Mononuclear cell (primary cell): Measurements from ENCODE around the gene IPPK. TPM values are rescaled to one million over a fixed set of nuclear protein-coding genes. Genes with fewer than 3 reads are reported as not detected.

ENCODE experiments used
- H3K27me3 ChIP-seq: 2 replicates; pipeline ENCODE4 v1.6.0; 2011; ENCODE audit warnings: low read length, control low read depth; ENCODE audit not compliant: insufficient read depth
- H3K4me1 ChIP-seq: 2 replicates; pipeline ENCODE4 v1.5.1; 2011; ENCODE audit warnings: mild to moderate bottlenecking, low read length, control low read depth; ENCODE audit not compliant: insufficient read depth
- H3K4me3 ChIP-seq: 2 replicates; pipeline ENCODE4 v1.5.1; 2011; ENCODE audit warnings: mild to moderate bottlenecking, low read length, moderate library complexity
- H3K9me3 ChIP-seq: 2 replicates; pipeline ENCODE4 v1.5.1; 2011; ENCODE audit warnings: low read depth, mild to moderate bottlenecking, control low read depth, low read length
- total RNA-seq: library from RNA; depleted of rRNA; stranded (reverse); fragments of >200 nt; gene quantifications from one replicate; pipeline ENCODE4 v1.2.3, GENCODE V29; 2012

IPPK gene
- total RNA-seq, 1 donor: 4.7 TPM

GRCh38 chr9:92709954-92710353 lies 40.0 kb upstream of the IPPK start:
- H3K4me3 ChIP-seq: no peak overlapping the region
- H3K9me3 ChIP-seq: no peaks in the 10 kb centered on the region
- H3K27me3 ChIP-seq: no peaks in the 10 kb centered on the region
- H3K4me1 ChIP-seq: peaks cover 7% of the 10 kb centered on the region

- Histone ChIP-seq H3K4me1 (peaks cover 7% of the 10 kb centered on the region), H3K27me3 (no peaks in the 10 kb centered on the region)
Measured at GRCh38 chr9:92709240-92709639, 39.3 kb upstream of the IPPK start.

GRCh38 chr9:92707530-92707929 lies 37.6 kb upstream of the IPPK start:
- no peaks in the 10 kb centered on the region for H3K27me3 ChIP-seq
- H3K4me3 ChIP-seq: no peak overlapping the region
- no peaks in the 10 kb centered on the region for H3K9me3 ChIP-seq
- peaks cover 7% of the 10 kb centered on the region for H3K4me1 ChIP-seq

More at GRCh38 chr9:92709240-92709639, 39.3 kb upstream of the IPPK start:
- no peaks in the 10 kb centered on the region for H3K9me3 ChIP-seq
- no peak overlapping the region for H3K4me3 ChIP-seq

GRCh38 chr9:92706218-92706940 lies 36.4 kb upstream of the IPPK start:
- H3K4me3 ChIP-seq: no peak overlapping the region
- H3K27me3 ChIP-seq: no peaks in the 10 kb centered on the region
- no peaks in the 10 kb centered on the region for H3K9me3 ChIP-seq
- no peaks in the 10 kb centered on the region for H3K4me1 ChIP-seq

- H3K27me3 ChIP-seq: no peaks in the 10 kb centered on the region
- H3K9me3 ChIP-seq: no peaks in the 10 kb centered on the region
- H3K4me1 ChIP-seq: no peaks in the 10 kb centered on the region
- no peak overlapping the region for H3K4me3 ChIP-seq
Measured at GRCh38 chr9:92704528-92704927, 34.6 kb upstream of the IPPK start.

- H3K4me3 ChIP-seq: no peak overlapping the region
- H3K27me3 ChIP-seq: no peaks in the 10 kb centered on the region
- no peaks in the 10 kb centered on the region for H3K4me1 ChIP-seq
- H3K9me3 ChIP-seq: peaks cover 39% of the 10 kb centered on the region
Measured at GRCh38 chr9:92696619-92697018, 26.7 kb upstream of the IPPK start.

GRCh38 chr9:92686954-92687353 lies 17.0 kb upstream of the IPPK start:
- peaks cover 7% of the 10 kb centered on the region for H3K9me3 ChIP-seq
- H3K27me3 ChIP-seq: no peaks in the 10 kb centered on the region
- no peaks in the 10 kb centered on the region for H3K4me1 ChIP-seq
- no peak overlapping the region for H3K4me3 ChIP-seq

GRCh38 chr9:92685022-92685421 lies 15.1 kb upstream of the IPPK start:
- no peaks in the 10 kb centered on the region for H3K27me3 ChIP-seq
- H3K9me3 ChIP-seq: no peaks in the 10 kb centered on the region
- H3K4me3 ChIP-seq: no peak overlapping the region
- H3K4me1 ChIP-seq: no peaks in the 10 kb centered on the region

GRCh38 chr9:92682269-92682668 lies 12.3 kb upstream of the IPPK start:
- Histone ChIP-seq H3K9me3 (no peaks in the 10 kb centered on the region), H3K27me3 (no peaks in the 10 kb centered on the region), H3K4me1 (no peaks in the 10 kb centered on the region)

GRCh38 chr9:92680166-92681119 lies 10.5 kb upstream of the IPPK start:
- no peaks in the 10 kb centered on the region for H3K9me3 ChIP-seq
- H3K27me3 ChIP-seq: no peaks in the 10 kb centered on the region

More at GRCh38 chr9:92682269-92682668, 12.3 kb upstream of the IPPK start:
- no peak overlapping the region for H3K4me3 ChIP-seq

GRCh38 chr9:92679413-92680165 lies 9.7 kb upstream of the IPPK start:
- H3K4me3 ChIP-seq: no peak overlapping the region
- no peaks in the 10 kb centered on the region for H3K27me3 ChIP-seq
- no peaks in the 10 kb centered on the region for H3K9me3 ChIP-seq
- no peaks in the 10 kb centered on the region for H3K4me1 ChIP-seq

More at GRCh38 chr9:92680166-92681119, 10.5 kb upstream of the IPPK start:
- Histone ChIP-seq H3K4me3 (no peak overlapping the region), H3K4me1 (no peaks in the 10 kb centered on the region)

- H3K27me3 ChIP-seq: no peaks in the 10 kb centered on the region
- H3K4me1 ChIP-seq: peaks cover 22% of the 10 kb centered on the region
- H3K9me3 ChIP-seq: no peaks in the 10 kb centered on the region
Measured at GRCh38 chr9:92671323-92671722, 1.4 kb upstream of the IPPK start.

GRCh38 chr9:92669527-92669889 lies 423 bp downstream of the IPPK start:
- Histone ChIP-seq H3K4me1 (peaks cover 22% of the 10 kb centered on the region), H3K4me3 (peak overlapping the region; percentile 65), H3K9me3 (no peaks in the 10 kb centered on the region), H3K27me3 (no peaks in the 10 kb centered on the region)

More at GRCh38 chr9:92671323-92671722, 1.4 kb upstream of the IPPK start:
- no peak overlapping the region for H3K4me3 ChIP-seq

GRCh38 chr9:92668746-92669526 lies 995 bp downstream of the IPPK start:
- Histone ChIP-seq H3K4me1 (peaks cover 26% of the 10 kb centered on the region), H3K4me3 (peak overlapping the region; percentile 65), H3K9me3 (no peaks in the 10 kb centered on the region), H3K27me3 (no peaks in the 10 kb centered on the region)
